Activated CD8-positive, alpha-beta memory T cell treated with anti-CD3 and anti-CD28 coated beads, Interleukin-2, amount 50 U/mL, for 1 hour (primary cell): ENCODE data around the gene TMEM87B.
"Not testable (repeated sequence)": the region's sequence is repeated elsewhere in the genome, so short reads cannot be mapped to it uniquely, and the experiment has no call there.

Source experiments
- DNase-seq: peaks from one replicate; pipeline ENCODE4 v3.0.0-alpha.2; 2020; ENCODE audit errors: extremely low read depth

TMEM87B gene

DNA sequence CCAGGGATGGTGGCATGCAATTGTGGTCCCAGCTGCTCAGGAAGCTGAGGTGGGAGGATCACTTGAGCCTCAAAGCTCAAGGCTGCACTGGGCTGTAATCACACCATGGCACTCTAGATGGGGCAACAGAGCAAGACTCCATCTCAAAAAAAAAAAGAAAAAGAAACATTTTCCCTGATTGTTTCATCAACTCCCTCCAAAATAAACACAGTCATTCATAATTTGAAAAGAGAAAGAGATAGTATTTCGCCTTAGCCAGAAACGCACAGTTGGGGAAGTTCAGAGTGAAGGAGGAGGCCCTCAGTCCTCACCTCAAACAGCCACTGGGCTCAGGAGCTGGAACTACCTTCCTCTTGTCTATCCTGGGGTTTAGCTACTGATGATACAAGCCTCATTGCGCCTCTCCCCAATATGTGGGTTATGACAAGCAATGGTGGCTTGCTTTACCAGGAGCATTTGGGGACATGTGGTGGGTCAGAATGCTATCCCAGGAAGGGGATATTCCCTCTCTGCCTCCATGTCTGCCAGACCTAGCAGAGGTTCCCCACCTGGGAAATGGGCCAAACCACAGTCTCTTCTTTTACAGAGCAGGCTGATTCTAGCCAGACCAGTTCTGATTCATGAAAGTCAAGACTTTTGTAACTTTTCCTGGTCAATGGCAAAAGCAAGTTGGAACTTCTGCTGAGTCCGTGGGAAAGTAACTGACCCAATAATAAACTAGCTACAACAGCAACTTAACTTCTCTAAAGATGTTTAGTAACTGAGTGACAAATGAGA, 22.2 kb upstream of the TMEM87B start:
- DNase-seq, result no peak

DNA sequence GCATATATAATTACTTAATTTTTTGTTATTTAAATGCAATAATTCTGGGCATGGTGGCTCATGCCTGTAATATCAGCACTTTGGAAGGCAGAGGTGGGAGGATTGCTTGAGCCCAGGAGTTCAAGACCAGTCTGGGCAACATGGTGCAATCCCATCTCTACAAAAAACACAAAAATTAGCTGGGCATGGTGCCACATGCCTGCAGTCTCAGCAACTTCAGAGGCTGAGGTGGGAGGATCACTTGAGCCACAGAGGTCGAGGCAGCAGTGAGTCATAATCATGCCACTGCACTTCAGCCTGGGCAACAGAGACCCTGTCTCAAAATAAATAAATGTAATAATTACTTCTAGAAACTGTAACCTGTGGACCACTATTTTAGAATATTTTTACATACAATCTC, 21.5 kb upstream of the TMEM87B start:
- no peak for DNase-seq

DNA sequence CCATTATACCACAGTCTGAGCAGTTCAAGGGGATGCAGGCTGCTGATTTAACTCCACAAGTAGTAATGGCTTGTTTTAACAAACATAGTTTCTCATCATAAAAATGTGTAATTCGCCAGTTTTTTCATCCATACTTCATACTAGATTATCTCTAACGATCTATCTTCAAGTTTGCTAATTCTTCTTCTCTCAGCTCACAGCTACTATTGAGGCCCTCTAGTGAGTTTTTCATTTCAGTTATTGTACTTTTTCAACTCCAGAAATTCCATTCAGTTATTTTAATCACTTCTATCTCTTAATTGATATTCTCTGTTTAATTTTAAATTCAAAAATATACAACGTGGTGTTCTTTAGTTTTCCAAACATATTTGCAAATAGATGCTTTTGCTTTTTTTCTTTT, 20.1 kb upstream of the TMEM87B start:
- no peak for DNase-seq

DNA sequence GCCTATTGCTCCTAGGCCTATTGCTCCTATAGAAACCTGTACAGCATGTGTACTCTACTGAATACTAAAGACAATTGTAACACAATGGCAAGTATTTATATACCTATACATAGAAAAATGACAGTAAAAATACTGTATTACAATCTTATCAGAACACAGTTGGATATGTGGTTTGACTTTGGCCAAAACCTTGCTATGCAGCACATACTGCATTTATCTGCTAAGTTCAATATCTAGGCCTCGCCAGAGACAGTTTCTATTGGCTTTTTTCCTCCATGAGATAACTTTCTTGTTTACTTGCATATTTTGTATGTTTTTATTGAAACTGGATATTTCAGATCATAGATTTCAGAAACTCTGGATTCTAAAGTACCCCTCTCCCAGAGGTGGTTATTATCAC, 19.3 kb upstream of the TMEM87B start:
- no peak for DNase-seq

DNA sequence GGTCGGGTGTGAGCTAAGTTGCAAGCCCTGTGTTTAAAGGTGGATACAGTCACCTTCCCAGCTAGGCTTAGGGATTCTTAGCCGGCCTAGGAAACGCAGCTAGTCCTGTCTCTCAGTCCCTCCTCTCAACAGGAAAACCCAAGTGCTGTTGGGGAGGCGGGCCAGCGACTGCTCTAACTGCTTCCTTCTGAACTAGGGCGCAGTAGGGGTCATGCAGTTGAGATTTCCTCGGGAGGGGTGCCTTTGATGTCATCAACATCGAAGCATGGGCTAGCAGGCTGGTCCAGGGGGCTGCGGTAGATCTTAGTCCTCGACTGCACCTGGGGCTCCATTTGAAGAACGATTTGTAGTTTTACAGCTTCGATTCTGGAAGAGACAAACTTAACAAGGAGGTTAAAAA, 15.5 kb upstream of the TMEM87B start:
- DNase-seq, result not testable (repeated sequence)

DNA sequence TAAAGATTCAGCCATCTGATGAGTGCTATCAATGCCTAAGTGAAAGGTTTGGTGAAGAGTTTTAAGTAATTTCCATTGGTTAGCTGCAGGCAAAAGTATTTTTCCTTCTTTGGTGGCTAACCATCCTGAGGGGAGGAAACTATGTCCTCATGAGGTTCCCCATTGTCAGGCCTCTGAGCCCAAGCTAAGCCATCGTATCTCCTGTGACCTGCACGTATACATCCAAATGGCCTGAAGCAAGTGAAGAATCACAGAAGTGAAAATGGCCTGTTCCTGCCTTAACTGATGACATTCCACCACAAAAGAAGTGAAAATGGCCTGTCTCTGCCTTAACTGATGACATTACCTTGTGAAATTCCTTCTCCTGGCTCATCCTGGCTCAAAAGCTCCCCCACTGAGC, 15.0 kb upstream of the TMEM87B start:
- DNase-seq, result not testable (repeated sequence)

DNA sequence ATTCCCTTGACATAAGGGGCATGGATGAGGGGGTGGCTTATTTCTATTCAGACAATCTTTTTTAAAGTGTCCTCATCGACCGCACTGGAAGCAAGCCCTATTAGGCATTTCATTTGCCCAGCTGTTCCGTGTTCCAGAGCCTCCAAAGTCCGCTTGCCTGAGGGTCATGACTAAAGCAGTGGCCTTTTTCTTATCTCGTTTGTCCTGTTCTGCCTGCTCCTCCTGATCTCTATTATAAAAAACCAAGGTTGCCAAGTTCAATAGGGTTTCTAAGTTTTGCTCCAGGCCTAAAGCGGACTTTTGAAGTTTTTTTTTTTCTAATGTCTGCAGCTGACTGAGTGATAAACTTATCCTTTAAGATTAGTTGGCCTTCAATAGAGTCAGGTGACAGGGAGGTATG, 13.6 kb upstream of the TMEM87B start:
- DNase-seq, result not testable (repeated sequence)

DNA sequence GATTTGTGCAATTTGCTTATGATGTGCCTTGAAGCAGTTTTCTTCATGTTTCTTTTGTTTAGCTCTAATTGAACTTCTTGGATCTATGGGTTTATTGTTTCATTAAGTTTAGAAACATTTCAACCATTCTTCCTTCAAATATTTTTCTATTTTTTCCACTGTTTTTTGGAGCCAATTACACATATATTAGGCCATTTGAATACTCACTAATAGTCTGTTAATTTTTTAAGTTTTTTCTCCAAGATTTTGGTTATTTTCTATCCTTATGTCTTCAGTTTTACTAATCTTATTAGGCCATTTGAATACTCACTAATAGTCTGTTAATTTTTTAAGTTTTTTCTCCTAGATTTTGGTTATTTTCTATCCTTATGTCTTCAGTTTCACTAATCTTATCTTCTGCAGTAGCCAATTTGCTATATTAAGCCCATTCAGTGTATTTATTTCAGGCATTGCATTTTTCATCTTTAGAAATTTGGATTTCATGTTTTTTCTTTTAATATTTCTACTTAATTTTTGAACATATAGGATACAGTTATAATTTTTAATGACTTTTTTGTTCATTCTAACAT, 9.5 kb upstream of the TMEM87B start:
- DNase-seq, result no peak

DNA sequence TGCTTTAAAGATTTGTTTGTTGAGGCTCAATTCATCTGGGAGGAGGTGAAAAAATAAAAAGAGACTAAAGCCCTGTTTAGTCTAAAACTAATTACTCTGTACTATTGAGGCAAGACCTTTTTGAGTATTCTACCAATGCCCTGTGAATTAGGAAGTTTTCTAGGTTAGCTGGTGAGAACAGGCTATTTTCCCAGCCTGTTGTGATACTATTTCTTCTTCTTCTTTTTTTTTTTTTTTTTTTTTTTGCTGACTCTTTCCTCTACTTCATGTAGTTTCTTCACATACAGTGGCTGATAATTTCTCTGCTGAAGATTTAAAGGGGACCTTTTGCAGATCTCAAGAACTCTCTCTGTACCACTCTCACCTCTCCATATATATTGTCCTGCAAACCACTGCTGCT, 8.8 kb upstream of the TMEM87B start:
- no peak for DNase-seq

DNA sequence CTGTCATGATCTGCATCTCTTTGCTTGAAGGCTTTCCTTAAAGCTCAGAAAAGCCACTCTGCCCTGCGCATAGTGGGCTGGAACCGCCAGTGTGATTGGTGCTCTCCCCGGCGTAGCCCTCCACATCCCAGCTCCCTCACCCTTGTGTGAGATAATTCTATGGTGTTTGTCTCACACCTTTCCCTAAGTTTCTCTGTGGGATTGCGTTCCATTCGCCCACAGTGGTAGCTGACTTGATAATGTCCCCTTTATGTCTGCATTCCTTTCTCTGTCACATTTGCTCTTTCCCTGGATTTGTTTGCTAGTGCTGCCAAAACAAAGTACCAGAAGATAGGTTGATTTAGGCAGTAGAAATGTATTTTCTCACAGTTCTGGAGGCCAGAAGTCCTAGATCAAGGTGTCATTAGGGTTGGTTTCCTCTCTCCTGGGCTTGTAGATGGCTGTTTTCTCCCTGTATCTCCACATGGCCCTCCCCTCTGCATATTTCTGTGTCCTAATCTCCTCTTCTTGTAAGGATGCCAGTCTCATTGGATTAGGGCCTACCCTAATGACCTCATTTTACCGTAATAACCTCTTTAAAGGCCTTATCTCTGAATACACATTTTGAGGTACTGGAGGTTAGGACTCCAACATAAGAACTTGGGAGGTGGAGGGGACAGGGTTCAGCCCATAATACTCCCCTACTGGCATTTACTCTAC, 7.4 kb upstream of the TMEM87B start:
- DNase-seq, result no peak

DNA sequence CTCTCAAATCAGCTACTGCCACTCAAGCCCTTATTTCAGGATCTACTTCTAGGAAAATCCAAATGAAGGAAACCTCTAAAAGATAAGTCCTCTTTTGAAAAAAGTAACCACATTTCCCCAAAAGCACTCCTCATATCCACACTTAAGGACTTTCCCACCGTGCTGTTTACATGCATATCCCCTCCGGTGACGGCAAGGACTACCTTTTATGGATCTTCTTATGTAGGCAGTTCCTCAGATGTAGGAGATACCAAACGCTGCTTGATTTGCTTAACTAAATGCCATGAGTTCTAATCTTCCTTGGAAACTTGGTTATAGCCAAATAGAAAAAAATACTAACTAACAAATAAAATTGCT, 6.9 kb upstream of the TMEM87B start:
- DNase-seq, result no peak

DNA sequence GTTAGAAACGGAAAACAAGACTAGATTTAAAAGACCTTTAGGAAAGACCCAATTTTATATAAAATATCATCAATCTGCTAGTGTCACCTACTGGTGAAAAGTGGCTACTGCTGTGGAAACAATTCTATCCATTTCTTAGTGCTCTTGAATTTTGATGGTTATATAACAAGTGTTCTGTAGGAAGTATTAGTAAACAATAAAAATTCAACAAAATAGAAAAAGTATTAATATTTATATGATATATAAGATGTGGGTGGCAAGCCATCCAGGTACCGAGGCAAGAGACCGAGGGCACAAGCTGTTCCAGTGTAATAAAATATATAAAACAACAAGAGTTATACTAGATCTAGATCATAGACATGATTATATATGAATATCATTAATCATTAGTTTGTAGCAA, 6.2 kb upstream of the TMEM87B start:
- no peak for DNase-seq

DNA sequence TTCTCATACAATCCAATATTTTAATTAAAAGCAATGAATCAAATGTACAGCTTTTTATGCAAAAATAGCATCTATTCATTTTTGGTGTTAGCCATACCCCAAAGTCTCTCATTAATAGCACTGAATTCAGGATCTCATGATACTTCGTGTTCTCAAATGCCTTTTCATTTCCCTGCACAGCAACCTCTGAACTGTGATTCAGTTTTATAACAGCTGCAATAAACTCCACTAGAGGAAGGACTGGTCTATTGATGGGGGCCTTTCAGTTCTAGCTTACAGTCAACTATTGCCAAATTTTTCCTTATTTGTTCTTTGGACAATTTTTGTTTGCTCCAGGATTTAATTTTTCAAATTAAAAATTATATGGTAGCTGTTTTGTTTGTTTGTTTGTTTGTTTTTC, 4.8 kb upstream of the TMEM87B start:
- DNase-seq, result no peak

DNA sequence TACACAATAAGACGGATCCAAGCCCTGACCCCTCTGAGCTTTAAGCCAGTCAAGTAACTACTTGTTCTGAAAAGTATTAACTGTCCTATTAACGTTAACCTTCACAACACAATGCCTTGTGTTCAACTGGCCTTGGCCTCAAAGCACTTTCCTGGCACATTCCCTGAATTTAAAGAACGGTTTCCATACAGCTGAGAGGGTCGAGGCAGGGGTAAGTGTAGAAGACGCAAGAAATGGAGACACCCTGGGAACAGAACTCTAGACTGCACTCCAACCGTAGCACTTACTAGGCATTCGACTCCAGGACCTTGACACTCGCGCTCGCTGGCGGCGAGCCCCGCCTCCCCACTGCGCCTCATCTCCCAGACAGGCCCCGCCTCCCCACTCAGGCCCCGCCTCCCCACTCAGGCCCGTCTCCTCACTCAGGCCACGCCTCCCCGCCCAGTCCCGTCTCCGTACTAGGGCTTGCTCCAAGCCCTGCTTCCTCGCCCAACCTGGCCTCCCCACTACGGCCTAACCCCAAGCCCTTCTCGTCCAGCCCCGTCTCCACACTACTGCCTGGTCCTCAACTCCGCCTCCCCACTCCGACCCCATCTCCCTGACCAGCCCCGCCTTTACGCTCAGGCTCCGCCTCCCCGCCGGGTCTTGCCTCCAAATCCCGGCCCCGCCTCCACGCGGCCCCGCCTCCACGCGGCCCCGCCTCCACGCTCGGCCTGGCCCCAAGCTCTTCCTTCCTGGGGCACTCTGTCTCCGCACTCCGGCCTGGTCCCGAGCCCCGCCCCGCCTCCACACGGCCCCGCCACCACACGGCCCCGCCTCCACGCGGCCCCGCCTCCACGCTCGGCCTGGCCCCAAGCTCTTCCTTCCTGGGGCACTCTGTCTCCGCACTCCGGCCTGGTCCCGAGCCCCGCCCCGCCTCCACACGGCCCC, 887 bp upstream of the TMEM87B start:
- peak; percentile 89 for DNase-seq

DNA sequence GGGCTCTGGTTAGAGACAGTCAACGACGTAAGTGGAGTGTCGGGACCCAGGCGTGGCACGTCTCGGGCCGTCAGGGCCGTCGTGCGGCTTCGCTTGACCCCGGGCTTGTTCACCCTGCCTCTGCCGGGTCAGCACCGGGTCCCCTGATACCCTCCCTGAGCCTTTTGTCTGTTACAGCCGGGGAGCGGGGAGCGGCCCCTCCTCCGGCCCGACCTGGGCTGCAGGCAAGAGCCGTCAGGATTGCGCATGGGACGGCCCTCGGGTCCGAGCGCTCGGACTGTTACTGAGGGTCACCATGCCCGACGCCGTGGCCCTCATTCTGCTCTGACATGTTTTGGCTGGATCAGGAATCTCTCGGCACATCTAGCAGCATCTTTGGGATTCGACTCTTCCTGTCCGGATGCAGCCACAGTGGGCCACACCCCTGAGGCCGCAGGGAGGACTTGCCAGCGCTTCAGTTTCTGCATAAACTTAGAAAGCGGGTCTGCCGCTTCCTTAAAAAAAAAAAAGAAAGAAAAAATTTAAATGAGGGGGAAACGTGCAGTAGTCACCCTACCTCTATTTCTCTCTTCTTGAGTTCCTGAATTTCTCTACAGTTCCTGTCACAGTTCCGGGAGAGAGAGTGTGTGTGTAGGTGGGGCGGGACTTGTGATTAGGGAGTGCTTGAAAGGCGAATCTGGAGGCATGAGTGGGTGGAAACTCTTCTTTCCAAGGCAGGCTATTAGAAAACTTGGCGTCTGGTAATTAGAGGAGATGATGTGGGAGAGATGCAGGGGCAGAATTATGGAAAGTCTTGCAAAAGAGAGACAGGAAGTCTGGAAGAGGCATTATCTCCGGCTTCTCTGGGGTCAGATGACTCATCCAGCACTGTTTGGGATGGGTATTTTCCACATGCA, 909 bp downstream of the TMEM87B start:
- no peak for DNase-seq

DNA sequence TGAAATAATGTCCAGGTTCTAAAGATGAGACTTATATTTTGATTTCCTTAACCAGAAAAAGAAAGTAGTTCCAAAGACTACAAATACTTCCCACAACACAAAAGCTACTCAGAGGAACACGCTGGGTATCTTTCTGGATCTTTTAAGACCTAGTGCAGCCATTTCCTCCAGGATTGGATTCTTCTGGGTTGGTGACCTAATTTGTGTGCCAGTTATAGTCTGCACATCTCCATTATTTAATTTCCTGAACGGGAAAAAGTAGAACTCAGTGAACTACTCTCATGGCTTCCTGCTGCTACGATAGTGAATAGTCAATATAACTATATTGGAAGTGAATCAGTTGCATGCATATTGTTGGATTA, 1.5 kb downstream of the TMEM87B start:
- DNase-seq, result no peak

DNA sequence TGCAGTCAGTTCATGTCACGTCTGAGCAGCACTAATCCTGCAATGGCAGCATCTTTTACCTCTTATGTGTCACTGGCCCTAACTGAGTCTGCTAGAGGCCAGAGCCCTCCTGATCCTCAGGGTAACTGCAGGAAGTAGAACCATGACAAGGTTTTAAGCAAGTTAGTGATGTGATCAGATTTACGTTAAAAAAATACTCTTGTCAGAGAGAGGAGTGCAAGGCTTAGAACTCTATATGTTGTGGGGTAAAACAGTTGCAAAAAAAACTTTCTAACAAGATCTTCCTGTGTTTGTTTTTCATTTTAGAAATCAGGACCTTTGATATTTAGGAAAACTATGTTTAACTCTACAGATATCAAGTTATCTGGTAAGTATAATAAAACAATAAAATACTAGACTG, 4.6 kb downstream of the TMEM87B start:
- no peak for DNase-seq

DNA sequence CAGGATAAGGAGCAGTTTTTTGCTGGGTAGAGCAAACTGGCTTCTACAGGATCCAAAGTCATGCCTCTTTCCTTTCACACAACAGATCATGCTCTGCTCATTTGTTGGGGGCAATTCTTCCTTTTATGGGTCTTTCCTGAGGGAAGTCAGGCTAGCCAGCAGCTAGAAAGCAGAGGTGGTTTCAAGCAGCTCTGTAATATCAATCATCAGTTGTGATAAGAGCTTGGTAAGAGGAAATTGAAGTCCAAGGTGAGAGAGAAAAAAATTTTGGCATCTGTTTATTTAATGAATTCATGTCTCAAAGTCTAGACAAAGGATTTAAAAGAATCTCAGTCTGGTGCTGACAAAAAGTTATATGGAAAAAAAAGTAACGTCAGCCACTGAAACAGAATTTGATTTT, 6.2 kb downstream of the TMEM87B start:
- DNase-seq, result no peak

DNA sequence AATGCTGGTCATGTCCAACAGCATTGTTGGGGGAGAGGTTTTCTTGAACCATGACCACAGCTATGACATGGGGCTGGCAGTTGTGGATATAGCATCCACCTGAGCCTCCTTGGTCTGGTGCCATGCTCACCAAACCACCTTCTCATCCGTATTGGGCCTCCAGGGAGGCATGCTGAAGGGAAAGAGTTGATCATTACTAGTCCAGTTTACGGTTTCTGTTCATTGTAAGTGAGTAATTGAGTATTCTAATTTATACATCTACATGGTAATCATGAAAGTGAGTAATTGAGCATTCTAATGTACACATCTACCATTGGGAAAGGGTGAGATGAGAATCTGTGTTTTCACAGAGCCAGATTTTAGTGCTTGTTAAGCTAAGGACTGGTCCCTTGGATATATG, 6.8 kb downstream of the TMEM87B start:
- no peak for DNase-seq

DNA sequence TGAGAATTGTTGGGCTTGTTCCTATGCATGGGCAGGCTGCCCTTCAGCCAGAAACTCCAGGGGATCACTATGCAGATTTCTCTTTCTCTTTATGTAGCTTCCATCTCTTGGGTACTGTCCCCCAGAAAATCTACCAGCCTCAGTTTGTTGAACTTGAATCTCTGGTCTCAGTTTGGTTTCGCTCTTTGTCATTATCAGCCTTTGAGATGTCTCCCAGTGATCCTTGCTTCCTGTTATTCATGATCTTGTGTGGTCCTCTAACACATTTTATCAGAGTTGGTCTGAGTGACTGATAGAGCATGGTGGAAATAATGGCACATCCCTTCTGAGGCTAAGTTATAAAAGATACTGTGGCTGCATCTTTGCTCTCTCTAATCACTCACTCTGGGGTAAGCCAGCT, 7.8 kb downstream of the TMEM87B start:
- no peak for DNase-seq

DNA sequence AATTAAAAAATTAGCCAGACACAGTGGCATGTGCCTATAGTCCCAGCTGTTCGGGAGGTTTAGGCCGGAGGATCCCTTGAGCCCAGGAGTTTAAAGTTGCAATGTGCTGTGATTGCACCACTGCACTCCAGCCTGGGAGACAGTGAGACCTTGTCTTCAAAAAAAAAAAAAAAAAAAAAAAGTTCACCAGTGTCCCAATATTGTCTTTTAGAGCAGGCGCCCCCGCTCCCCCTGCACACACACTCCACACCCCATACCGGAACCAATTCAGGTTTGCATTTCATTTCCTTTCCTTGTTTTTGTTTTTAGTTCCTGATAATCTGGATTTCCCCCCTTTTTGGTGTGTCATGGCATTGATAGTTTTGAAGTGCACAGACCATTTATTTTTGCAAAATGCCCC, 10.4 kb downstream of the TMEM87B start:
- DNase-seq, result no peak
